HepG2 (cell line): ENCODE results near the gene PIM3. TPM values are rescaled to one million over a fixed set of nuclear protein-coding genes. Genes with fewer than 3 reads are reported as not detected.

Source experiments
- FOXJ3 ChIP-seq: sonication (generic); formaldehyde crosslinking; IDR thresholded peaks from 2 replicates; pipeline ENCODE4 v1.4.0; 2020; ENCODE audit warnings: missing genetic modification reagents, mild to moderate bottlenecking, borderline replicate concordance
- GLI4 ChIP-seq: sonication (generic); formaldehyde crosslinking; IDR thresholded peaks from 2 replicates; pipeline ENCODE4 v1.5.1; 2020; ENCODE audit warnings: missing genetic modification reagents, mild to moderate bottlenecking, moderate library complexity, borderline replicate concordance
- HDAC1 ChIP-seq: sonication (generic); formaldehyde crosslinking; IDR thresholded peaks from 2 replicates; pipeline ENCODE4 v1.5.1; 2020; ENCODE audit warnings: mild to moderate bottlenecking, missing genetic modification reagents
- KDM3A ChIP-seq: IDR thresholded peaks from 2 replicates; pipeline ENCODE4 v1.6.1; 2018; ENCODE audit warnings: low read depth, missing compliant biosample characterization
- KDM5B ChIP-seq: sonication (generic); formaldehyde crosslinking; IDR thresholded peaks from 2 replicates; pipeline ENCODE4 v1.4.0; 2020; ENCODE audit warnings: missing genetic modification reagents, mild to moderate bottlenecking, borderline replicate concordance
- MXD4 ChIP-seq: IDR thresholded peaks from 2 replicates; pipeline ENCODE4 v1.6.1; 2016; ENCODE audit warnings: mild to moderate bottlenecking, missing biosample characterization, missing genetic modification reagents
- MXI1 ChIP-seq: IDR thresholded peaks from 3 replicates; pipeline ENCODE4 v1.6.1; 2012; ENCODE audit warnings: low read depth, low read length, inconsistent platforms, borderline replicate concordance
- MZF1 ChIP-seq: sonication (generic); formaldehyde crosslinking; IDR thresholded peaks from 2 replicates; pipeline ENCODE4 v1.8.1; 2023; ENCODE audit warnings: mild to moderate bottlenecking, missing genetic modification reagents, borderline replicate concordance
- SMARCC2 ChIP-seq: fragments of 450-650 bp; IDR thresholded peaks from 2 replicates; pipeline ENCODE4 v1.6.1; 2017; ENCODE audit warnings: antibody characterized with exemption, mild to moderate bottlenecking
- TRIM24 ChIP-seq: sonication (generic); formaldehyde crosslinking; IDR thresholded peaks from 2 replicates; pipeline ENCODE4 v1.8.0; 2022; ENCODE audit warnings: mild to moderate bottlenecking, missing genetic modification reagents
- ZFP36L2 ChIP-seq: sonication (generic); formaldehyde crosslinking; IDR thresholded peaks from 2 replicates; pipeline ENCODE4 v1.4.0; 2020; ENCODE audit warnings: missing genetic modification reagents
- ZNF558 ChIP-seq: sonication (generic); formaldehyde crosslinking; IDR thresholded peaks from 2 replicates; pipeline ENCODE4 v1.9.0; 2022; ENCODE audit warnings: mild to moderate bottlenecking, missing genetic modification reagents, borderline replicate concordance
- ZNF567 ChIP-seq: sonication (generic); formaldehyde crosslinking; IDR thresholded peaks from 2 replicates; pipeline ENCODE4 v1.8.1; 2023; ENCODE audit warnings: mild to moderate bottlenecking, missing genetic modification reagents, borderline replicate concordance
- polyA plus RNA-seq, 8 experiments: library from polyadenylated mRNA; depleted of rRNA in 3 of 8; stranded (reverse) in 7 of 8; unstranded in 1 of 8; fragments of >200 nt; fragmentation: Illumina TruSeq in 4 of 8; extraction: Trizol in 4 of 8; gene quantifications; 2 replicates each; pipeline versions ENCODE4 v1.2.1 to v1.2.3, GENCODE V29; 2011 to 2016; ENCODE audit warnings: low read depth in 4 of 8, missing spikeins in 1 of 8, mixed read lengths in 1 of 8; ENCODE audit not compliant: insufficient read depth in 1 of 8
- total RNA-seq, 5 experiments: library from RNA; depleted of rRNA; stranded (reverse); fragments of >200 nt; fragmentation: Illumina TruSeq; extraction: Trizol; gene quantifications; 2 replicates each; pipeline ENCODE4 v1.2.3, GENCODE V29; 2016; ENCODE audit warnings: low read depth in 1 of 5
- TF ChIP-seq, protein P1 (sequence below): sonication (generic); formaldehyde crosslinking; IDR thresholded peaks from 2 replicates; pipeline ENCODE4 v1.8.0; 2022; ENCODE audit warnings: low read depth, missing genetic modification reagents
- TF ChIP-seq, protein P2 (sequence below): sonication (generic); formaldehyde crosslinking; IDR thresholded peaks from 2 replicates; pipeline ENCODE4 v1.5.0; 2020; ENCODE audit warnings: mild to moderate bottlenecking, missing genetic modification reagents
- TF ChIP-seq, protein P3 (sequence below): sonication (generic); formaldehyde crosslinking; IDR thresholded peaks from 2 replicates; pipeline ENCODE4 v1.9.0; 2022; ENCODE audit warnings: low read depth, missing genetic modification reagents
- TF ChIP-seq, protein P4 (sequence below): sonication (generic); formaldehyde crosslinking; conservative IDR thresholded peaks from 2 replicates; pipeline ENCODE4 v1.8.0; 2022; ENCODE audit warnings: low read depth, missing genetic modification reagents
- TF ChIP-seq, protein P5 (sequence below): sonication (generic); formaldehyde crosslinking; IDR thresholded peaks from 2 replicates; pipeline ENCODE4 v1.4.0; 2020; ENCODE audit warnings: mild to moderate bottlenecking, missing genetic modification reagents
- TF ChIP-seq, protein P6 (sequence below): sonication (generic); formaldehyde crosslinking; IDR thresholded peaks from 2 replicates; pipeline ENCODE4 v1.8.1; 2023; ENCODE audit warnings: mild to moderate bottlenecking, inconsistent platforms, moderate library complexity, missing genetic modification reagents, borderline replicate concordance

The PIM3 gene
- total and polyA plus RNA-seq, 2 of the 13 experiments (the other 11 are each of a cell fraction or from before 2014, with no cell fraction given) = 21.6 to 31.2 TPM

DNA sequence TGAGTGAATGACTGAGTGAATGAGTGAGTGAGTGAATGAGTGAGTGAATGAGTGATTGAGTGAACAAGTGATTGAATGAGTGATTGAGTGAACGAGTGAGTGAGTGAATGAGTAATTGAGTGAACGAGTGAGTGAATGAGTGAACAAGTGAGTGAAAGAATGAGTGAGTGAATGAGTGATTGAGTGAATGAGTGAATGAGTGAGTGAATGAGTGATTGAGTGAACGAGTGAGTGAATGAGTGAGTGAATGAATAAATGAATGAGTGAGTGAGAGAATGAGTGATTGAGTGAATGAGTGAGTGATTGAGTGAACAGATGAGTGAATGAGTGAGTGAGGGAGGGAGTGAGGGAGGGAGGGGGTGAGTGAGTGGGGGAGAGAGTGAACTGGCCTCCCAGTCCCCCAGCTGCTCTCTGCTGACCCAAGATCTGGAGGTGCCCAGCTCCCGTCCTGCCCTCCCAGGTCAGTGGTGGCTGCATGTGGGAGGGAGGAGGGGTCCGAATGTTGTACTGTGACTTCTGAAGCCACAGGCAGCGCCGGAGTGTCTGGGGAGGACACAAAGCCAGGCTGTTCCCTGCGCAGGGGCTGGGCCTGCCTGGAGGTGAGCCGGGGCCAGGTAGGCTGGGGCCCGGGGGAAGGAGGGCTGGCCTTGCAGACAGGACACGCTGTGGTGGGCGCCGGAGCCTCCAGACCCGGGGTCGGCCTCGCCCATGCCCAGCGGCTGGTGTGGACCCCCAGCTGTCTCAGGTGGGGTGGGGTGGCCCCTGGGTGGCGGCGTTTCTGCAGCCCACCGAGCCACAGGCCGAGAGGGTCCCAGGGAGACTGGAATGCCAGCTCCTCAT lies 17.8 kb upstream of the PIM3 start (continued):
- TF ChIP-seq, protein P1, sequence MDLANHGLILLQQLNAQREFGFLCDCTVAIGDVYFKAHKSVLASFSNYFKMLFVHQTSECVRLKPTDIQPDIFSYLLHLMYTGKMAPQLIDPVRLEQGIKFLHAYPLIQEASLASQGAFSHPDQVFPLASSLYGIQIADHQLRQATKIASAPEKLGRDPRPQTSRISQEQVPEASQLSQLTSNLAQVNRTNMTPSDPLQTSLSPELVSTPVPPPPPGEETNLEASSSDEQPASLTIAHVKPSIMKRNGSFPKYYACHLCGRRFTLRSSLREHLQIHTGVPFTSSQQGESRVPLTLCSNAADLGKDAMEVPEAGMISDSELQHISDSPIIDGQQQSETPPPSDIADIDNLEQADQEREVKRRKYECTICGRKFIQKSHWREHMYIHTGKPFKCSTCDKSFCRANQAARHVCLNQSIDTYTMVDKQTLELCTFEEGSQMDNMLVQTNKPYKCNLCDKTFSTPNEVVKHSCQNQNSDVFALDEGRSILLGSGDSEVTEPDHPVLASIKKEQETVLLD (CRISPR knock-in tag) = 0 out of 2 replicates have a peak, but pooled peaks have one; percentile 25
- TF ChIP-seq, protein P2, sequence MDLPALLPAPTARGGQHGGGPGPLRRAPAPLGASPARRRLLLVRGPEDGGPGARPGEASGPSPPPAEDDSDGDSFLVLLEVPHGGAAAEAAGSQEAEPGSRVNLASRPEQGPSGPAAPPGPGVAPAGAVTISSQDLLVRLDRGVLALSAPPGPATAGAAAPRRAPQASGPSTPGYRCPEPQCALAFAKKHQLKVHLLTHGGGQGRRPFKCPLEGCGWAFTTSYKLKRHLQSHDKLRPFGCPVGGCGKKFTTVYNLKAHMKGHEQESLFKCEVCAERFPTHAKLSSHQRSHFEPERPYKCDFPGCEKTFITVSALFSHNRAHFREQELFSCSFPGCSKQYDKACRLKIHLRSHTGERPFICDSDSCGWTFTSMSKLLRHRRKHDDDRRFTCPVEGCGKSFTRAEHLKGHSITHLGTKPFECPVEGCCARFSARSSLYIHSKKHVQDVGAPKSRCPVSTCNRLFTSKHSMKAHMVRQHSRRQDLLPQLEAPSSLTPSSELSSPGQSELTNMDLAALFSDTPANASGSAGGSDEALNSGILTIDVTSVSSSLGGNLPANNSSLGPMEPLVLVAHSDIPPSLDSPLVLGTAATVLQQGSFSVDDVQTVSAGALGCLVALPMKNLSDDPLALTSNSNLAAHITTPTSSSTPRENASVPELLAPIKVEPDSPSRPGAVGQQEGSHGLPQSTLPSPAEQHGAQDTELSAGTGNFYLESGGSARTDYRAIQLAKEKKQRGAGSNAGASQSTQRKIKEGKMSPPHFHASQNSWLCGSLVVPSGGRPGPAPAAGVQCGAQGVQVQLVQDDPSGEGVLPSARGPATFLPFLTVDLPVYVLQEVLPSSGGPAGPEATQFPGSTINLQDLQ = no peak
- TF ChIP-seq, protein P3, sequence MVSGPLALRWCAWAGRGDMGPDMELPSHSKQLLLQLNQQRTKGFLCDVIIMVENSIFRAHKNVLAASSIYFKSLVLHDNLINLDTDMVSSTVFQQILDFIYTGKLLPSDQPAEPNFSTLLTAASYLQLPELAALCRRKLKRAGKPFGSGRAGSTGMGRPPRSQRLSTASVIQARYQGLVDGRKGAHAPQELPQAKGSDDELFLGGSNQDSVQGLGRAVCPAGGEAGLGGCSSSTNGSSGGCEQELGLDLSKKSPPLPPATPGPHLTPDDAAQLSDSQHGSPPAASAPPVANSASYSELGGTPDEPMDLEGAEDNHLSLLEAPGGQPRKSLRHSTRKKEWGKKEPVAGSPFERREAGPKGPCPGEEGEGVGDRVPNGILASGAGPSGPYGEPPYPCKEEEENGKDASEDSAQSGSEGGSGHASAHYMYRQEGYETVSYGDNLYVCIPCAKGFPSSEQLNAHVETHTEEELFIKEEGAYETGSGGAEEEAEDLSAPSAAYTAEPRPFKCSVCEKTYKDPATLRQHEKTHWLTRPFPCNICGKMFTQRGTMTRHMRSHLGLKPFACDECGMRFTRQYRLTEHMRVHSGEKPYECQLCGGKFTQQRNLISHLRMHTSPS (CRISPR knock-in tag) = peak; percentile 82; the same call in 1 of the 2 replicates
- TF ChIP-seq KDM3A (CRISPR knock-in tag) = no peak
- TF ChIP-seq ZNF567 (CRISPR knock-in tag) = no peak
- TF ChIP-seq SMARCC2 = no peak
- TF ChIP-seq KDM5B (CRISPR knock-in tag) = peak; percentile 72; the same call in 1 of the 2 replicates
- TF ChIP-seq ZNF558 (CRISPR knock-in tag) = no peak
- no peak for TF ChIP-seq MZF1 (CRISPR knock-in tag)
- no peak for TF ChIP-seq HDAC1 (CRISPR knock-in tag)
- TF ChIP-seq, protein P4, sequence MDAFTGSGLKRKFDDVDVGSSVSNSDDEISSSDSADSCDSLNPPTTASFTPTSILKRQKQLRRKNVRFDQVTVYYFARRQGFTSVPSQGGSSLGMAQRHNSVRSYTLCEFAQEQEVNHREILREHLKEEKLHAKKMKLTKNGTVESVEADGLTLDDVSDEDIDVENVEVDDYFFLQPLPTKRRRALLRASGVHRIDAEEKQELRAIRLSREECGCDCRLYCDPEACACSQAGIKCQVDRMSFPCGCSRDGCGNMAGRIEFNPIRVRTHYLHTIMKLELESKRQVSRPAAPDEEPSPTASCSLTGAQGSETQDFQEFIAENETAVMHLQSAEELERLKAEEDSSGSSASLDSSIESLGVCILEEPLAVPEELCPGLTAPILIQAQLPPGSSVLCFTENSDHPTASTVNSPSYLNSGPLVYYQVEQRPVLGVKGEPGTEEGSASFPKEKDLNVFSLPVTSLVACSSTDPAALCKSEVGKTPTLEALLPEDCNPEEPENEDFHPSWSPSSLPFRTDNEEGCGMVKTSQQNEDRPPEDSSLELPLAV = no peak
- no peak for TF ChIP-seq MXI1
- TF ChIP-seq TRIM24 (CRISPR knock-in tag) = no peak
- no peak for TF ChIP-seq MXD4
- no peak for TF ChIP-seq GLI4
- TF ChIP-seq, protein P5, sequence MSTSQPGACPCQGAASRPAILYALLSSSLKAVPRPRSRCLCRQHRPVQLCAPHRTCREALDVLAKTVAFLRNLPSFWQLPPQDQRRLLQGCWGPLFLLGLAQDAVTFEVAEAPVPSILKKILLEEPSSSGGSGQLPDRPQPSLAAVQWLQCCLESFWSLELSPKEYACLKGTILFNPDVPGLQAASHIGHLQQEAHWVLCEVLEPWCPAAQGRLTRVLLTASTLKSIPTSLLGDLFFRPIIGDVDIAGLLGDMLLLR (CRISPR knock-in tag) = no peak
- TF ChIP-seq ZFP36L2 (CRISPR knock-in tag) = no peak
- TF ChIP-seq FOXJ3 (CRISPR knock-in tag) = no peak
- TF ChIP-seq, protein P6, sequence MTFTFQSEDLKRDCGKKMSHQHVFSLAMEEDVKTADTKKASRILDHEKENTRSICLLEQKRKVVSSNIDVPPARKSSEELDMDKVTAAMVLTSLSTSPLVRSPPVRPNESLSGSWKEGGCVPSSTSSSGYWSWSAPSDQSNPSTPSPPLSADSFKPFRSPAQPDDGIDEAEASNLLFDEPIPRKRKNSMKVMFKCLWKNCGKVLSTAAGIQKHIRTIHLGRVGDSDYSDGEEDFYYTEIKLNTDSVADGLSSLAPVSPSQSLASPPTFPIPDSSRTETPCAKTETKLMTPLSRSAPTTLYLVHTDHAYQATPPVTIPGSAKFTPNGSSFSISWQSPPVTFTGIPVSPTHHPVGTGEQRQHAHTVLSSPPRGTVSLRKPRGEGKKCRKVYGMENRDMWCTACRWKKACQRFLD (CRISPR knock-in tag) = no peak
